HG02763 (cell line): ENCODE results near the gene NFATC1.
A peak's percentile ranks its signal among the peaks of the same experiment; 100 is the strongest.

Experiments used
- ATAC-seq: cut with Tn5 transposase; IDR thresholded peaks from one replicate; pipeline ENCODE4 v1.9.1; 2021; ENCODE audit warnings: mild to moderate bottlenecking, moderate library complexity; ENCODE audit not compliant: unreplicated experiment

NFATC1 gene

DNA sequence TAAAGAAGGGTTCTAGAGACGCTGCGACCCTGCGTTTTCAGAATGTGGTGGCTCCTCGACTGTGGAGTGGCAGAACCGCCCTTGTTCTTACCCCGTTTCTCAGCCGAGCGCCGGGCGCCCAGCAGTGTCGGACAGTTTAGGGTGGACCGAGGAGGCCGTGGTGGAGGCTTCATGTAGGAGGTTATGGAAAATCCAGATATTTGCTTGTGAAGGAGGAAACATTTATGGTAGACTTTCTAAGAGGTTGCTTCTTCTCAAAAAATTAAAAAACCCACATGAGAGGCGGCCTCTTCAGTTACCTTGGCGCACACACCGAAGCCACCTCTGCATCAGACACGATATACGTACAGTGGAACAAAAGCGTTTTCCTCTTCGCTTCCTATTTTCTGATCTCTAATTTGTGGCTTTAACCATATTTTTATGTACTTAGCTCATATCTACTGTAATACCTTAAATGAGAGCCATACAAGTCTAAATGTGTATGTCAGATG is 120.8 kb downstream of the NFATC1 start:
- no peak for ATAC-seq

DNA sequence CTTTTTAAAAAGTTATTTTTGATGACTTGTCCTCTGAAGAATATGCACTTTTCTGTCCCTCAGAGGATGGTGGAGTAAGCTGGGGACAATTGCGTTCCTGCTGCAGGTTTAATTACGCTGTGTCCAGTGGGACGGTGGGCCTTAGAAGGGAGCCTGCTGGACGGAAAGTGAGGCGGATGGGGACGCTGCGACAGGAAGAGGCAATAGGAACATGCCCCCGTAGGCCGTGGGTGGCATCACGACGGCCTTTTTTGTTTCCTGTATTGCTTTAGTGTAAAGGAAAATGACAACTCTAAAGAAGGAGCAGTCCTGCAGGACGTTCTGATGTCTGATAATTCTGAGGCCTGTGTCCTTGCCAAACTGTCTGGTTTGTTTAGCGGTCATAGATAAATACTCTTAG is 121.6 kb downstream of the NFATC1 start:
- no peak for ATAC-seq

GRCh38 chr18:79518028-79518682 is 122.4 kb downstream of the NFATC1 start:
- ATAC-seq: no peak

- ATAC-seq: no peak
Observed at GRCh38 chr18:79518683-79519128, 123.0 kb downstream of the NFATC1 start.

- ATAC-seq: no peak
Observed at GRCh38 chr18:79519751-79520477, 124.2 kb downstream of the NFATC1 start.

DNA sequence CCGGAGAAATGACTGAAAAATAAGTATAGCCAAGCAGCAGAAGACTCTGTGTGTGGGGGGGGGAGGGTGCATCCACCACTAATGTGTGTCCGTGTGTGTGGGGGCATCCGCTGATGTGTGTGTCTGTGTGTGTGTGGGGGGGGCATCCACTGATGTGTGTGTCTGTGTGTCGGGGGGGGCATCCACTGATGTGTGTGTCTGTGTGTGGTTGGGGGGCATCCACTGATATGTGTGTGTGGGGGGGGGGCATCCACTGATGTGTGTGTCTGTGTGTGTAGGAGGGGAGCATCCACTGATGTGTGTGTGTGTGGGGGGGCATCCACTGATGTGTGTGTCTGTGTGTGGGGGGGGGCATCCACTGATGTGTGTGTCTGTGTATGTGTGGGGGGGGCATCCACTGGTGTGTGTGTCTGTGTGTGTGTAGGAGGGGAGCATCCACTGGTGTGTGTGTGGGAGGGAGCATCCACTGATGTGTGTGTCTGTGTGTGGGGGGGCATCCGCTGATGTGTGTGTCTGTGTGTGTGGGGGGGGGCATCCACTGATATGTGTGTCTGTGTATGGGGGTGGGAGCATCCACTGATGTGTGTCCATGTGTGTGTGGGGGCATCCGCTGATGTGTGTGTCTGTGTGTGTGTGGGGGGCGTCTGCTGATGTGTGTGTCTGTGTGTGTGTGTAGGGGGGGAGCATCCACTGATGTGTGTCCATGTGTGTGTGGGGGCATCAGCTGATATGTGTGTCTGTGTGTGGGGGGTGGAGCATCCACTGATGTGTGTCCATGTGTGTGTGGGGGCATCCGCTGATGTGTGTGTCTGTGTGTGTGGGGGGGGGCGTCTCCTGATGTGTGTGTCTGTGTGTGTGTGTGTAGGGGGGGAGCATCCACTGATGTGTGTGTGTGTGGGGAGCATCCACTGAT is 125.0 kb downstream of the NFATC1 start:
- ATAC-seq: no peak

GRCh38 chr18:79521416-79522205 is 125.9 kb downstream of the NFATC1 start:
- ATAC-seq: no peak

- no peak for ATAC-seq
Observed at GRCh38 chr18:79522451-79523205, 126.9 kb downstream of the NFATC1 start.

- peak; percentile 39 for ATAC-seq
Observed at GRCh38 chr18:79523206-79523735, 127.5 kb downstream of the NFATC1 start.

DNA sequence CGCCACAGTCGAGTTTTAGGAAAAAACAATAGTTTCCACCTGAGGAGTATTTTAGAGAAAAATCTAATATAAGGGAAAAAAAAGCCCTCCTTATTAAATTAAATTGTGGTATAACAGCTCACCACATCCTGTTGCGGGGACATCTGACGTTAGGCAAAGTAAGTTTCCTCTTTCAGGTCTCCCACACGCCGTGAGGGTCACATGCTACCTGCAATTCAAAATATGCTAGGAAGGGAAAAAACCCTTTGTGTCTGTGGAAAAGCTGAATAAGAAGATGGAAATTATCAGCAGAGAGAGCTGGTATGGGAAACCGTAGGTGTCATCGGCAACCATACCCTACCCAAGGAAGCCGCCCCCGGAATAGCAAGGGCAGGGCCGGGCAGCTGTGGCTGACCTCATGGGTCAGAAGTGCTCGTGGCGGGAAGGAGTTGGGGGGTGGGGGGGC is 128.0 kb downstream of the NFATC1 start:
- peak; percentile 55 for ATAC-seq

GRCh38 chr18:79524181-79525078 is 128.7 kb downstream of the NFATC1 start:
- peak; percentile 26 for ATAC-seq

GRCh38 chr18:79525556-79526467 is 130.1 kb downstream of the NFATC1 start:
- ATAC-seq: no peak

GRCh38 chr18:79526468-79527460 is 131.0 kb downstream of the NFATC1 start:
- ATAC-seq: no peak

- no peak for ATAC-seq
Observed at GRCh38 chr18:79527656-79528315, 132.1 kb downstream of the NFATC1 start.

GRCh38 chr18:79528316-79528695 is 132.6 kb downstream of the NFATC1 start:
- ATAC-seq: no peak

- no peak for ATAC-seq
Observed at GRCh38 chr18:79528846-79529245, 133.1 kb downstream of the NFATC1 start.
